HG03196 (cell line): ENCODE results near the gene SRPK1.

Experiments used
- ATAC-seq: cut with Tn5 transposase; IDR thresholded peaks from one replicate; pipeline ENCODE4 v1.9.1; 2021; ENCODE audit not compliant: unreplicated experiment

The SRPK1 gene

GRCh38 chr6:35903679-35904078, 17.2 kb downstream of the SRPK1 start:
- no peak for ATAC-seq

- no peak for ATAC-seq
Measured at GRCh38 chr6:35900448-35900847, 20.4 kb downstream of the SRPK1 start.

GRCh38 chr6:35898003-35898402, 22.9 kb downstream of the SRPK1 start:
- no peak for ATAC-seq

GRCh38 chr6:35897486-35897885, 23.4 kb downstream of the SRPK1 start:
- ATAC-seq = no peak

- no peak for ATAC-seq
Measured at GRCh38 chr6:35897036-35897435, 23.9 kb downstream of the SRPK1 start.

- no peak for ATAC-seq
Measured at GRCh38 chr6:35896228-35896627, 24.7 kb downstream of the SRPK1 start.

GRCh38 chr6:35895560-35895959, 25.3 kb downstream of the SRPK1 start:
- ATAC-seq = no peak

- no peak for ATAC-seq
Measured at GRCh38 chr6:35894776-35895175, 26.1 kb downstream of the SRPK1 start.

GRCh38 chr6:35893246-35893645, 27.7 kb downstream of the SRPK1 start:
- ATAC-seq = no peak

GRCh38 chr6:35892482-35892881, 28.4 kb downstream of the SRPK1 start:
- ATAC-seq = no peak

- no peak for ATAC-seq
Measured at GRCh38 chr6:35879151-35879550, 41.7 kb downstream of the SRPK1 start.

GRCh38 chr6:35876902-35877301, 44.0 kb downstream of the SRPK1 start:
- ATAC-seq = no peak

GRCh38 chr6:35874730-35875129, 46.2 kb downstream of the SRPK1 start:
- no peak for ATAC-seq

- no peak for ATAC-seq
Measured at GRCh38 chr6:35859367-35859766, 61.5 kb downstream of the SRPK1 start.

- ATAC-seq = no peak
Measured at GRCh38 chr6:35857853-35858252, 63.0 kb downstream of the SRPK1 start.

GRCh38 chr6:35856250-35856649, 64.6 kb downstream of the SRPK1 start:
- ATAC-seq = no peak

- ATAC-seq = no peak
Measured at GRCh38 chr6:35852994-35853393, 67.9 kb downstream of the SRPK1 start.

- no peak for ATAC-seq
Measured at GRCh38 chr6:35850208-35850607, 70.7 kb downstream of the SRPK1 start.

- ATAC-seq = no peak
Measured at GRCh38 chr6:35844290-35844689, 76.6 kb downstream of the SRPK1 start.

- ATAC-seq = no peak
Measured at GRCh38 chr6:35842381-35842780, 78.5 kb downstream of the SRPK1 start.

GRCh38 chr6:35839019-35839418, 81.9 kb downstream of the SRPK1 start:
- no peak for ATAC-seq

- no peak for ATAC-seq
Measured at GRCh38 chr6:35833536-35833935, 87.4 kb downstream of the SRPK1 start.

GRCh38 chr6:35831257-35832007, 89.5 kb downstream of the SRPK1 start:
- ATAC-seq = no peak
